HepG2 (cell line): Measurements from ENCODE around the gene FBF1. TPM values are rescaled to one million over a fixed set of nuclear protein-coding genes. Genes with fewer than 3 reads are reported as not detected.

ENCODE experiments used
- DNMT1 ChIP-seq: sonication (generic); formaldehyde crosslinking; IDR thresholded peaks from 2 replicates; pipeline ENCODE4 v1.5.1; 2020; ENCODE audit warnings: mild to moderate bottlenecking, missing genetic modification reagents
- DPF2 ChIP-seq: sonication (generic); formaldehyde crosslinking; IDR thresholded peaks from 2 replicates; pipeline ENCODE4 v1.4.0; 2020; ENCODE audit warnings: mild to moderate bottlenecking, low read depth, missing genetic modification reagents, borderline replicate concordance
- DZIP1 ChIP-seq: sonication (generic); formaldehyde crosslinking; IDR thresholded peaks from 2 replicates; pipeline ENCODE4 v1.5.0; 2020; ENCODE audit warnings: mild to moderate bottlenecking, missing genetic modification reagents
- FOSL2 ChIP-seq: sonication (generic); formaldehyde crosslinking; IDR thresholded peaks from 2 replicates; pipeline ENCODE4 v1.4.0; 2020; ENCODE audit warnings: missing genetic modification reagents
- FOXK1 ChIP-seq: sonication (generic); formaldehyde crosslinking; IDR thresholded peaks from 2 replicates; pipeline ENCODE4 v1.4.0; 2020; ENCODE audit warnings: low read depth, missing genetic modification reagents, borderline replicate concordance
- KLF9 ChIP-seq: IDR thresholded peaks from 2 replicates; pipeline ENCODE4 v1.6.1; 2016; ENCODE audit warnings: low read depth
- PRPF4 ChIP-seq: fragments of 200-400 bp; formaldehyde crosslinking; IDR thresholded peaks from 2 replicates; pipeline ENCODE4 v1.6.1; 2016; ENCODE audit warnings: low read length, low read depth; ENCODE audit not compliant: poor library complexity, severe bottlenecking
- SETDB1 ChIP-seq: sonication (generic); formaldehyde crosslinking; IDR thresholded peaks from 2 replicates; pipeline ENCODE4 v1.5.1; 2020; ENCODE audit warnings: missing genetic modification reagents, mild to moderate bottlenecking, borderline replicate concordance
- SNAPC2 ChIP-seq: sonication (generic); formaldehyde crosslinking; IDR thresholded peaks from 2 replicates; pipeline ENCODE4 v1.8.1; 2022; ENCODE audit warnings: mild to moderate bottlenecking, missing genetic modification reagents
- ZBTB44 ChIP-seq: sonication (generic); formaldehyde crosslinking; IDR thresholded peaks from 2 replicates; pipeline ENCODE4 v1.4.0; 2020; ENCODE audit warnings: missing genetic modification reagents
- ZKSCAN1 ChIP-seq: fragments of 150-350 bp; IDR thresholded peaks from 2 replicates; pipeline ENCODE4 v1.6.1; 2014; ENCODE audit warnings: low read length
- ZNF256 ChIP-seq: sonication (generic); formaldehyde crosslinking; conservative IDR thresholded peaks from 2 replicates; pipeline ENCODE4 v1.4.0; 2020; ENCODE audit warnings: missing genetic modification reagents
- ZNF317 ChIP-seq: sonication (generic); formaldehyde crosslinking; IDR thresholded peaks from 2 replicates; pipeline ENCODE4 v1.5.0; 2020; ENCODE audit warnings: mild to moderate bottlenecking, missing genetic modification reagents
- ZNF335 ChIP-seq: sonication (generic); formaldehyde crosslinking; IDR thresholded peaks from 2 replicates; pipeline ENCODE4 v1.4.0; 2020; ENCODE audit warnings: missing genetic modification reagents
- ZNF589 ChIP-seq: sonication (generic); formaldehyde crosslinking; conservative IDR thresholded peaks from 2 replicates; pipeline ENCODE4 v1.8.0; 2022; ENCODE audit warnings: mild to moderate bottlenecking, moderate library complexity, missing genetic modification reagents
- ZNF670 ChIP-seq: sonication (generic); formaldehyde crosslinking; IDR thresholded peaks from 2 replicates; pipeline ENCODE4 v1.8.0; 2022; ENCODE audit warnings: mild to moderate bottlenecking, missing genetic modification reagents, borderline replicate concordance
- ZNF747 ChIP-seq: sonication (generic); formaldehyde crosslinking; IDR thresholded peaks from 2 replicates; pipeline ENCODE4 v1.8.1; 2023; ENCODE audit warnings: missing genetic modification reagents, mild to moderate bottlenecking, borderline replicate concordance
- ZSCAN22 ChIP-seq: sonication (generic); formaldehyde crosslinking; IDR thresholded peaks from 2 replicates; pipeline ENCODE4 v1.4.0; 2020; ENCODE audit warnings: mild to moderate bottlenecking, missing genetic modification reagents
- polyA plus RNA-seq, 8 experiments: library from polyadenylated mRNA; depleted of rRNA in 3 of 8; stranded (reverse) in 7 of 8; unstranded in 1 of 8; fragments of >200 nt; fragmentation: Illumina TruSeq in 4 of 8; extraction: Trizol in 4 of 8; gene quantifications; 2 replicates each; pipeline versions ENCODE4 v1.2.1 to v1.2.3, GENCODE V29; 2011 to 2016; ENCODE audit warnings: low read depth in 4 of 8, missing spikeins in 1 of 8, mixed read lengths in 1 of 8; ENCODE audit not compliant: insufficient read depth in 1 of 8
- total RNA-seq, 5 experiments: library from RNA; depleted of rRNA; stranded (reverse); fragments of >200 nt; fragmentation: Illumina TruSeq; extraction: Trizol; gene quantifications; 2 replicates each; pipeline ENCODE4 v1.2.3, GENCODE V29; 2016; ENCODE audit warnings: low read depth in 1 of 5
- TF ChIP-seq, protein P1 (sequence below), 2 experiments: sonication (generic) in 1 of 2; formaldehyde crosslinking in 1 of 2; IDR thresholded peaks; 2 replicates each; pipeline versions ENCODE4 v1.5.1 to v1.6.1; 2011 to 2020; ENCODE audit warnings: borderline replicate concordance in 1 of 2, low read depth in 1 of 2, low read length in 1 of 2, mild to moderate bottlenecking in 1 of 2, missing genetic modification reagents in 1 of 2, moderate library complexity in 1 of 2
- TF ChIP-seq, protein P2 (sequence below): sonication (generic); formaldehyde crosslinking; IDR thresholded peaks from 2 replicates; pipeline ENCODE4 v1.5.0; 2020; ENCODE audit warnings: mild to moderate bottlenecking, missing genetic modification reagents, moderate library complexity

Gene FBF1
- total and polyA plus RNA-seq, 2 of the 13 experiments (the other 11 are each of a cell fraction or from before 2014, with no cell fraction given): 2.4 to 8.1 TPM

DNA sequence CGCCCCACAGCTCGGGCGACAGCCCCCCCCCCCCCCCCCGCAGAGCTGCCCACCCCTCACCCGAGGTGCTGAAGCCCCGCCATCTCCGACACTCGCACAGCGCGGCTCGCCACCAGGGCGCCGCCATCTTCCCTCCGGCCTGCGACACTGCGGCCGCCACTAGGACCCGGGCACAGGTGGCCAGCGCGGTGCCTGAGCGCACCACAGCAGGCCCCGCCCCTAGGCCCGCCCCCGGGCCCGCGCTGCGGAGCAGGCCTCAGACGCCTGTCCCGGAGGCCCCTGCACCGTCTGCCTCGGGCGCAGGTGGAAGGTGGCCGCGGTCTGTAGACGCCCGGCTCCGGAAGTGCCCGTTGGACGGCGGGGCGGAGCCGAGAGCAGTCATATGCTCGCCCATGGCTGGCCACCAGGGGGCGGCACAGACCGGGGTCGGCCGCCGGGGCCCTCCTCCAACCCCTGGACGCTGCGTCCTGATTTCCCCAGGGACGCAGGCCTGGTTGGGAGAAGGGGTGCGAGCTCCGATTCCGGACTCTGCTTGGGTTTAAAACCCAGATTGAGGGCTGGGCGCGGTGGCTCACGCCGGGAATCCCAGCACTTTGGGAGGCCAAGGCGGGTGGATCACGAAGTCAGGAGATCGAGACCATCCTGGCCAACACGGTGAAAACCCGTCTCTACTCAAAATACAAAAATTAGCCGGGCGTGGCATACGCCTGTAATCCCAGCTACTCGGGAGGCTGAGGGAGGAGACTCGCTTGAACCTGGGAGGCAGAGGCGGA lies 35.9 kb downstream of the FBF1 start, which contains the start of gene MRPL38 (continued):
- TF ChIP-seq, protein P1, sequence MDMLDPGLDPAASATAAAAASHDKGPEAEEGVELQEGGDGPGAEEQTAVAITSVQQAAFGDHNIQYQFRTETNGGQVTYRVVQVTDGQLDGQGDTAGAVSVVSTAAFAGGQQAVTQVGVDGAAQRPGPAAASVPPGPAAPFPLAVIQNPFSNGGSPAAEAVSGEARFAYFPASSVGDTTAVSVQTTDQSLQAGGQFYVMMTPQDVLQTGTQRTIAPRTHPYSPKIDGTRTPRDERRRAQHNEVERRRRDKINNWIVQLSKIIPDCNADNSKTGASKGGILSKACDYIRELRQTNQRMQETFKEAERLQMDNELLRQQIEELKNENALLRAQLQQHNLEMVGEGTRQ (IDR thresholded peaks at IDR 0.05; ENCODE audit: low read depth, low read length): no peak
- TF ChIP-seq, protein P1 (CRISPR knock-in tag; IDR thresholded peaks at IDR 0.05; ENCODE audit: borderline replicate concordance): no peak; the same call in 1 of the 2 replicates
- TF ChIP-seq DZIP1 (CRISPR knock-in tag) (peak; percentile 95), PRPF4 (no peak), SETDB1 (CRISPR knock-in tag) (0 out of 2 replicates have a peak, but pooled peaks have one; percentile 46), ZNF747 (CRISPR knock-in tag) (peak; percentile 95; the same call in 1 of the 2 replicates), SNAPC2 (peak; percentile 88), FOSL2 (CRISPR knock-in tag) (peak; percentile 71), DPF2 (CRISPR knock-in tag) (0 out of 2 replicates have a peak, but pooled peaks have one; percentile 58), ZNF589 (peak; percentile 91; the same call in 1 of the 2 replicates), DNMT1 (no peak; the same call in 1 of the 2 replicates), ZNF335 (peak; percentile 99), FOXK1 (CRISPR knock-in tag) (peak; percentile 68; the same call in 1 of the 2 replicates), ZBTB44 (CRISPR knock-in tag) (peak; percentile 82; the same call in 1 of the 2 replicates), KLF9 (peak; percentile 98), ZNF317 (CRISPR knock-in tag) (peak; percentile 91), ZSCAN22 (no peak), ZKSCAN1 (no peak), ZNF256 (CRISPR knock-in tag) (peak; percentile 80; the same call in 1 of the 2 replicates), ZNF670 (CRISPR knock-in tag) (peak; percentile 94)
- TF ChIP-seq, protein P2, sequence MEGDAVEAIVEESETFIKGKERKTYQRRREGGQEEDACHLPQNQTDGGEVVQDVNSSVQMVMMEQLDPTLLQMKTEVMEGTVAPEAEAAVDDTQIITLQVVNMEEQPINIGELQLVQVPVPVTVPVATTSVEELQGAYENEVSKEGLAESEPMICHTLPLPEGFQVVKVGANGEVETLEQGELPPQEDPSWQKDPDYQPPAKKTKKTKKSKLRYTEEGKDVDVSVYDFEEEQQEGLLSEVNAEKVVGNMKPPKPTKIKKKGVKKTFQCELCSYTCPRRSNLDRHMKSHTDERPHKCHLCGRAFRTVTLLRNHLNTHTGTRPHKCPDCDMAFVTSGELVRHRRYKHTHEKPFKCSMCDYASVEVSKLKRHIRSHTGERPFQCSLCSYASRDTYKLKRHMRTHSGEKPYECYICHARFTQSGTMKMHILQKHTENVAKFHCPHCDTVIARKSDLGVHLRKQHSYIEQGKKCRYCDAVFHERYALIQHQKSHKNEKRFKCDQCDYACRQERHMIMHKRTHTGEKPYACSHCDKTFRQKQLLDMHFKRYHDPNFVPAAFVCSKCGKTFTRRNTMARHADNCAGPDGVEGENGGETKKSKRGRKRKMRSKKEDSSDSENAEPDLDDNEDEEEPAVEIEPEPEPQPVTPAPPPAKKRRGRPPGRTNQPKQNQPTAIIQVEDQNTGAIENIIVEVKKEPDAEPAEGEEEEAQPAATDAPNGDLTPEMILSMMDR (CRISPR knock-in tag): peak; percentile 100
